Right renal cortex interstitium (tissue), 3 donors: Measurements from ENCODE around the gene FYB1. TPM values are rescaled to one million over a fixed set of nuclear protein-coding genes. Genes with fewer than 3 reads are reported as not detected.

ENCODE experiments used
- DNase-seq, 3 donors: peaks; one replicate each; pipeline ENCODE4 v3.0.0-alpha.2; 2013; ENCODE audit warnings: low read depth in 3 of 3, low spot score in 2 of 3
- polyA plus RNA-seq, 3 donors: library from polyadenylated mRNA; unstranded; fragments of 120-200 nt; gene quantifications; one replicate each; pipeline ENCODE4 v1.2.1, GENCODE V29; 2013; ENCODE audit not compliant: insufficient read length in 3 of 3

Gene FYB1
- polyA plus RNA-seq, 3 donors: 4.4 to 5.4 (median 5.2) TPM

GRCh38 chr5:39206630-39207321 is 12.6 kb downstream of the FYB1 start:
- no peak for DNase-seq

GRCh38 chr5:39205550-39205949 is 13.8 kb downstream of the FYB1 start:
- no peak for DNase-seq

- DNase-seq: no peak
Observed at GRCh38 chr5:39203951-39204350, 15.4 kb downstream of the FYB1 start.

GRCh38 chr5:39203275-39203922 is 16.0 kb downstream of the FYB1 start:
- no peak for DNase-seq

GRCh38 chr5:39202597-39203274 is 16.6 kb downstream of the FYB1 start:
- DNase-seq: no peak

GRCh38 chr5:39201781-39202596 is 17.4 kb downstream of the FYB1 start:
- DNase-seq: no peak

- no peak for DNase-seq
Observed at GRCh38 chr5:39201160-39201780, 18.1 kb downstream of the FYB1 start.

GRCh38 chr5:39200081-39200480 is 19.3 kb downstream of the FYB1 start:
- DNase-seq: no peak

GRCh38 chr5:39199335-39199734 is 20.0 kb downstream of the FYB1 start:
- no peak for DNase-seq

GRCh38 chr5:39198127-39198526 is 21.2 kb downstream of the FYB1 start:
- DNase-seq: no peak

- no peak for DNase-seq
Observed at GRCh38 chr5:39197556-39197955, 21.8 kb downstream of the FYB1 start.

GRCh38 chr5:39195198-39195826 is 24.1 kb downstream of the FYB1 start:
- no peak for DNase-seq

GRCh38 chr5:39194466-39195136 is 24.8 kb downstream of the FYB1 start:
- no peak for DNase-seq

- no peak for DNase-seq
Observed at GRCh38 chr5:39193553-39194465, 25.6 kb downstream of the FYB1 start.

GRCh38 chr5:39192450-39193160 is 26.8 kb downstream of the FYB1 start:
- no peak for DNase-seq

GRCh38 chr5:39191216-39191615 is 28.1 kb downstream of the FYB1 start:
- no peak for DNase-seq

- no peak for DNase-seq
Observed at GRCh38 chr5:39190311-39191102, 28.9 kb downstream of the FYB1 start.
